T47D (cell line): ENCODE results near the gene AHDC1.

ENCODE experiments used
- DNase-seq, 2 experiments: peaks; one replicate each; pipeline versions ENCODE4 v3.0.0 to v3.0.0-alpha.2; 2011 to 2012; ENCODE audit warnings: low read depth in 1 of 2, low spot score in 1 of 2
- JUND ChIP-seq: IDR thresholded peaks from 2 replicates; pipeline ENCODE4 v1.6.1; 2012; ENCODE audit warnings: low read depth
- in situ Hi-C: cut with HindIII; loops from 2 replicates; pipeline ENCODE4 v1.10.0; 2016; ENCODE audit warnings: low sequenced_read_pairs, low pct_unique_long_range_greater_than_20kb

Gene AHDC1

GRCh38 chr1:27522432-27523336 lies 81.3 kb downstream of the AHDC1 start:
- DNase-seq, result no peak
- in situ Hi-C loops, result no loop called here
- no peak for TF ChIP-seq JUND

- in situ Hi-C loops, result no loop called here
- no peak for TF ChIP-seq JUND
- DNase-seq, result no peak
Observed at GRCh38 chr1:27521861-27522431, 82.0 kb downstream of the AHDC1 start.

- no peak for TF ChIP-seq JUND
- no peak for DNase-seq
- in situ Hi-C loops, result no loop called here
Observed at GRCh38 chr1:27521336-27521831, 82.6 kb downstream of the AHDC1 start.

- DNase-seq, result no peak
- in situ Hi-C loops, result no loop called here
- TF ChIP-seq JUND, result no peak
Observed at GRCh38 chr1:27520651-27521050, 83.3 kb downstream of the AHDC1 start.

DNA sequence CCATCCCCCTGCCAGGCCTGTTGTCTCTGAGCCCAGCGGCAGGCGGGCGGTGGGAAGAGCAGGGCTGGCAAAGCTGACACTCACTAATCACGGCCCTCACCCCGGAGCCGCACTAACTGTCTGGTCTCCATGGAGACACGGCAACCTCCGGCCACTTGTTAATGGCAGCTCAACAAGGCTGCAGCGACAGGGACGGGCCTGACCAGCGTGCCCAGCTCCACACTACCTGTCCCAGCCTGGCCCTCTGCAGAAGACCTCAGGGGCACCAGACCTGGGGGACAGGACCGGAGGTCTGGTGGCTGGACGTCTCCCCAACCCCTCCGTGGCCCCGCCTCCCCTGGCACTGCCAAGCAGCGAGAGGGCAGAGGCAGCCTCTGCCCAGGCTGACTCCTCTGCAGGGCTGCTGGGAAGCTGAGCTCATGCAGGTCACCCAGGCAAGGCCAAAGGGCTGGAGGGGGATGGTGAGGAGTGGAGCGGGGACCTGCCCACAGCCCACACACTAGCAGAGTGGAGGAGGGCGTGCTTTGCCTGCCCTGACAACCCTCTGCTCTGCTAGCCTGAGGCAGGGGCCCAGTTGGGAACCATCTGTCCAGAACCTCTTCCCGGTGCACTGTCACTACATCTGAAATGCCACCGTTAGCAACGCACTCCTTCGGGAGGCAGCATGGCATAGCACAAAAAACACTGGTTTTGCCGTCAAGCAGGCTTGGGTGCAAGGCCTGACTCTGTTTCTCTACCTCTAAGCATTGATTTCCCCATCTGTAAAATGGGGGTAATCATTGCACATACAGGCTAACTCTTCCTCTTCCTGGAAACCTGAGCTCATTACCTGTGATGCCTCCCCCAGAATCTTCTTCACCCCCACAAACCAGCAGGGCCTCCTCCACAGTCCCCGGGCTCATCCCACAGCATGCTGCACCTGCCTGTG lies 84.3 kb downstream of the AHDC1 start:
- in situ Hi-C loops, result no loop called here
- no peak for DNase-seq
- TF ChIP-seq JUND, result no peak

DNA sequence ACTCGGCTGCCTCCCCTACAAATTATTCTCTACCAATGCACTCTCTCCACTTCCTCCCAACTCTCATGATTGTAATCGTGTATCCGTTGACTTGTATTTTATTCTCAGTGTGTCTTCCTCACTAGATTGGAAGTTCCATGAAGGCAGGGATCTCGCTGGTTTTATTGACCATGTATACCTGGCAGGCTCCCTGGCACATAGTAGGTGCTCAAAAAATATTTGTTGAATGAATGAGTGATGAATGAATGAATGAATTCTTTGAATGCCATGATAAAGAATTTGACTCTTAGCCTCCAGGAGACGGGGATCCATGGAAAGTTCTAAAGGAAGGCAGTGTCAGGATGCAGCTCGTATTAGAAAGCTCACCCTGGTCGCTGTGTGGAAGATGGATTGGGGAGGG lies 85.1 kb downstream of the AHDC1 start:
- TF ChIP-seq JUND, result no peak
- in situ Hi-C loops, result no loop called here
- no peak for DNase-seq

- no peak for TF ChIP-seq JUND
- in situ Hi-C loops, result no loop called here
- DNase-seq, result no peak
Observed at GRCh38 chr1:27517907-27518718, 85.8 kb downstream of the AHDC1 start.

DNA sequence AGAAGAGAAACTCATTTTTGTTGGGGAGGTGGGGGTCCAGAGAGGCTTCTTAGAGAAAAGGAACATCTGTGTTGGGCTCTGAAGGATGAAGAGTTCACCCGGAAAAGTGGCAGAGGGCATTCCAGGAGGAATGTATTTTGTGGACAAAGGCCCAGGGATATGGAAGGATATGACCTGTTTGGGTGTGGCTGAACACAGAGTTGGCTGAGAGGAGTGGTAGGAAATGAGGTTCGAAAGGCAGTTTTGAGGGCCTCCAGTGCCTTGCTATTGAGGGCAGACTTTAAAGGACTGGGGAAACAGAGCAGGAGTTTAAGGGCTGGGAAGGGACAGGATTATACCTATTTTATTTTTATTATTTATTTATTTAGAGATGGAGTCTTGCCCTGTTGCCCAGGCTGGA lies 86.6 kb downstream of the AHDC1 start:
- in situ Hi-C loops, result no loop called here
- no peak for TF ChIP-seq JUND

DNA sequence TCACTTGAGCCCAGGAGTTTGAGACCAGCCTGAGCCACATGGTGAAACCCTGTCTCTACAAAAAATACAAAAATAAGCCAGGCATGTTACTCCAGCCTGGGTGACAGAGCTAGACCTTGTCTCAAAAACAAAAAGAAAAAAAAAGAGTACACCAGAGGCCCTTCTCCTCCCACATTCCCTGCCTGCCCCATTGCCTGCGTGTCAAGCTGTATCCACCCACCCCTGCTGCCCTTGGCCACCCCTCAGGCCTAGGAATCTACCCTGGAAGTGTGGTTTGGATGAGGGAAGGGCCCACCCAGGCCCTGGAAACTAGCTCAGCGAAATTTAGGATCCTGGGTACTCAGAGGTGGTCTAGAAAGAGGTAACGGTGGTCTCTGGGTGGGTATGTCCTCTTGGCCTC lies 88.3 kb downstream of the AHDC1 start:
- no peak for DNase-seq
- in situ Hi-C loops, result no loop called here
- no peak for TF ChIP-seq JUND

More for the DNA sequence above, 86.6 kb downstream of the AHDC1 start:
- DNase-seq, result no peak

- no peak for TF ChIP-seq JUND
- no peak for DNase-seq
- in situ Hi-C loops, result no loop called here
Observed at GRCh38 chr1:27513958-27514357, 90.0 kb downstream of the AHDC1 start.

GRCh38 chr1:27513528-27513927 lies 90.4 kb downstream of the AHDC1 start:
- DNase-seq, result no peak
- in situ Hi-C loops, result no loop called here
- no peak for TF ChIP-seq JUND
